Transverse colon (tissue), 4 donors: ENCODE measurements around the gene CALML3. TPM values are rescaled to one million over a fixed set of nuclear protein-coding genes. Genes with fewer than 3 reads are reported as not detected.

ENCODE experiments used
- DNase-seq: peaks from one replicate; pipeline ENCODE4 v3.0.0-alpha.2; 2019
- H3K27ac ChIP-seq, 4 donors: fragments of 200-600 bp; sonication (generic); 2 replicates each; pipeline ENCODE4 v1.5.1; 2016 to 2018; ENCODE audit warnings: inconsistent platforms in 4 of 4
- H3K27me3 ChIP-seq: fragments of 200-600 bp; sonication (generic); 2 replicates; pipeline ENCODE4 v1.5.1; 2017; ENCODE audit warnings: inconsistent platforms
- H3K36me3 ChIP-seq, 4 donors: fragments of 200-600 bp; sonication (generic); 2 replicates each; pipeline ENCODE4 v1.5.1; 2017 to 2019; ENCODE audit warnings: inconsistent platforms in 4 of 4
- H3K4me1 ChIP-seq, 4 donors: fragments of 200-600 bp; sonication (generic); 2 replicates each; pipeline ENCODE4 v1.5.1; 2017 to 2020; ENCODE audit warnings: inconsistent platforms in 4 of 4
- H3K4me3 ChIP-seq, 4 donors: fragments of 200-600 bp; sonication (generic); 1 replicate in 1 of 4; 2 replicates in 3 of 4; pipeline versions ENCODE4 v1.5.1 to v1.6.1; 2017 to 2019; ENCODE audit warnings: inconsistent platforms in 4 of 4
- H3K9me3 ChIP-seq, 2 donors: fragments of 200-600 bp; sonication (generic); 2 replicates each; pipeline ENCODE4 v1.5.1; 2017 to 2019; ENCODE audit warnings: inconsistent platforms in 2 of 2
- EP300 ChIP-seq: sonication (generic); formaldehyde crosslinking; IDR thresholded peaks from one replicate; pipeline ENCODE4 v1.6.1; 2017; ENCODE audit warnings: antibody characterized with exemption, low read depth
- POLR2A ChIP-seq: fragments of 450-650 bp; IDR thresholded peaks from one replicate; pipeline ENCODE4 v1.6.1; 2016; ENCODE audit warnings: antibody characterized with exemption, mild to moderate bottlenecking, moderate library complexity
- POLR2AphosphoS5 ChIP-seq, 3 donors: sonication (generic); formaldehyde crosslinking; IDR thresholded peaks; one replicate each; pipeline ENCODE4 v1.6.1; 2016; ENCODE audit warnings: antibody characterized with exemption in 3 of 3
- WGBS, 2 donors: methylation state at CpG; one replicate each; pipeline ENCODE4 v1.1.5; 2018; ENCODE audit warnings: low coverage in 1 of 2; 5-methylcytosine and 5-hydroxymethylcytosine counted together
- in situ Hi-C, 4 donors: fragments of 200-750 bp; cut with MboI; loops; one replicate each; pipeline versions ENCODE4 v1.15.0 to v1.15.1; 2017; ENCODE audit warnings: low sequenced_read_pairs in 3 of 4, low pct_ligation_motif_present in 1 of 4, low pct_unique_long_range_greater_than_20kb in 1 of 4
- intact Hi-C: fragments of 100-400 bp; cut with DNase I; formaldehyde crosslinking; loops from one replicate; pipeline ENCODE4 v1.15.1; 2023; ENCODE audit warnings: low total_unique reads
- total RNA-seq, 4 donors: library from RNA; depleted of rRNA; stranded (reverse); fragments of >200 nt; gene quantifications; one replicate each; pipeline ENCODE4 v1.1.0, GENCODE V29; 2016
- TF ChIP-seq, protein P1 (sequence below), 5 experiments: fragments of 200-600 bp in 3 of 5; fragments of 450-650 bp in 2 of 5; sonication (generic) in 3 of 5; IDR thresholded peaks; 1 replicate in 2 of 5; 2 replicates in 3 of 5; pipeline ENCODE4 v1.5.1; 2016 to 2017; ENCODE audit warnings: antibody characterized with exemption in 5 of 5, inconsistent platforms in 3 of 5, mild to moderate bottlenecking in 2 of 5, moderate library complexity in 1 of 5

The CALML3 gene
- total RNA-seq, 4 donors from 2014 or later, result not detected

DNA sequence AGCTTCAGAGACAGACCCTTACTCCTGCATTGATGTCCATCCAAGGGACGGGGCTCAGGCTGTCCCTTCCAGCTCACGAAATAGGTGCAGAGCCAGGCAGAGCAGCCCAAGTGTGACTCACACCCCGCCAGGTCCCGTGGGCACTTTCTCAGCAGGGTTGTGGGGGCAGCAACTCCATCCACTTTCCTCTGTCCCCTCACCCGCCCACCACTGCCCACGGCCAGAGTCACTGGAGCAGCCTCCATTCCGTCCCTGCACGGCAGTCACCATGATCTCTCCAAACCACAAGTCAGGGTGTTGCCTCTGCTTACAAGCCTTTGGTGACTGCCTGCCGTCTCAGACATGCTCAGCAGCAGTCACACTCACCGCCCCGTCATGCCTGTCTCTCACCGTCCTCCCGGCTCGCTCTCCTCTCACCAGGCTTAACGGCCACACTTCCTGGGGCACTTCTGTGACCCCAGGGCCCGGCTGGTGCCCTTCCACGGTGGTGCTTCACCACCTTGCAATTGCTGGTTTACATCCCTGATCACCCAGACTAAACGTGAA lies 39.3 kb downstream of the CALML3 start:
- Histone ChIP-seq H3K4me3 (no peak overlapping the region), H3K9me3 (no peaks in the 10 kb centered on the region), H3K27ac (peak overlapping the region; percentile 23 to 64 (median 40)), H3K36me3 (no peaks in the 10 kb centered on the region), H3K4me1 (peaks cover 0 to 5% (median 3%) of the 10 kb centered on the region in 4 donors), H3K27me3 (no peaks in the 10 kb centered on the region)
- intact Hi-C loops (loop anchor here (10.0 kb wide), 1 partner anchor 109 kb away; no protein-coding TSS in a partner anchor), in situ Hi-C loops (no loop called here)
- WGBS, 2 donors, result 64% methylated on average over 18 of the region's 18 CpGs; no CpG with 5 or more reads in 1 of the 2 donors
- DNase-seq, result peak; percentile 3
- TF ChIP-seq, protein P1, sequence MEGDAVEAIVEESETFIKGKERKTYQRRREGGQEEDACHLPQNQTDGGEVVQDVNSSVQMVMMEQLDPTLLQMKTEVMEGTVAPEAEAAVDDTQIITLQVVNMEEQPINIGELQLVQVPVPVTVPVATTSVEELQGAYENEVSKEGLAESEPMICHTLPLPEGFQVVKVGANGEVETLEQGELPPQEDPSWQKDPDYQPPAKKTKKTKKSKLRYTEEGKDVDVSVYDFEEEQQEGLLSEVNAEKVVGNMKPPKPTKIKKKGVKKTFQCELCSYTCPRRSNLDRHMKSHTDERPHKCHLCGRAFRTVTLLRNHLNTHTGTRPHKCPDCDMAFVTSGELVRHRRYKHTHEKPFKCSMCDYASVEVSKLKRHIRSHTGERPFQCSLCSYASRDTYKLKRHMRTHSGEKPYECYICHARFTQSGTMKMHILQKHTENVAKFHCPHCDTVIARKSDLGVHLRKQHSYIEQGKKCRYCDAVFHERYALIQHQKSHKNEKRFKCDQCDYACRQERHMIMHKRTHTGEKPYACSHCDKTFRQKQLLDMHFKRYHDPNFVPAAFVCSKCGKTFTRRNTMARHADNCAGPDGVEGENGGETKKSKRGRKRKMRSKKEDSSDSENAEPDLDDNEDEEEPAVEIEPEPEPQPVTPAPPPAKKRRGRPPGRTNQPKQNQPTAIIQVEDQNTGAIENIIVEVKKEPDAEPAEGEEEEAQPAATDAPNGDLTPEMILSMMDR (IDR thresholded peaks at IDR 0.05), result no peak

DNA sequence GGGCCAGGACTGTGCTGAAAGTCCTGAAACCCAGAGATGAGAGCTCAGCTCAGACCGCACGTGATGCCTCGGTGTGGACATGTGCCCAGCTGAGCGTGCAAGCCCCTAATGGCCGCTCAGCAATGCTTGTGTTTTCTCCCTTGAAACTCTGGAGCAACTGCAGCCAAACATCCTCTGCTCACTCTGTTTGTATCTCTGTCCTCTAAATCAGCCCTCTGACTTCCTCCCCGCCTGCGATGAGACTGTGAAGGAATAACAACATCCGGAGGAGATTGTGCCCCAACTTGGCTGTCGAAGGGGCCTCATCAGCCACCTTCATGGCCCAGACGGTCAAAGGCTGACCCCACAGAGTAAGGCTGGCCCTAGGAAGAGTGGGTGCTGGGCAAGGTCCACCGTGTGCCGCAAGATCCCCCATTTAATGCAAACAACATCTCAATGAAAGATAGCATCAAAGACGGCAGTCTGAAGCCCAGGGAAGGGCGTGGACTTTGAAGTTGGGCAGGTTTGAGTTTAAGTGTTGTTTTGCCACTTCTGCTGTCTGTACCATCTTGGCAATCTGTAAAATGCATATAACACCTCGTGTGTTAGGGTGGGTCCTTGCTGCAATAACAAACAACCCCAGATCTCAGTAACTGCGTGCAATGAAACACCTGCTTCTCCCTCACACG lies 39.9 kb downstream of the CALML3 start:
- no peaks in the 10 kb centered on the region for H3K27me3 ChIP-seq
- intact Hi-C loops, result loop anchor here (10.0 kb wide), 1 partner anchor 110 kb away; no protein-coding TSS in a partner anchor
- H3K4me1 ChIP-seq, result peaks cover 0 to 5% (median 3%) of the 10 kb centered on the region in 4 donors
- no peaks in the 10 kb centered on the region for H3K9me3 ChIP-seq
- DNase-seq, result peak; percentile 6
- H3K27ac ChIP-seq, result peak overlapping the region in 3 of 4 donors; percentile 22 to 64 (median 35)
- no peaks in the 10 kb centered on the region for H3K36me3 ChIP-seq
- WGBS, 2 donors, result 60 to 77% methylated on average over 9 to 17 of the region's 17 CpGs
- H3K4me3 ChIP-seq, result no peak overlapping the region
- TF ChIP-seq EP300, result no peak
- TF ChIP-seq, protein P1 (IDR thresholded peaks at IDR 0.05), result no peak
- no peak for TF ChIP-seq POLR2A
- TF ChIP-seq POLR2AphosphoS5 (IDR thresholded peaks at IDR 0.05), result no peak
- in situ Hi-C loops, result no loop called here

DNA sequence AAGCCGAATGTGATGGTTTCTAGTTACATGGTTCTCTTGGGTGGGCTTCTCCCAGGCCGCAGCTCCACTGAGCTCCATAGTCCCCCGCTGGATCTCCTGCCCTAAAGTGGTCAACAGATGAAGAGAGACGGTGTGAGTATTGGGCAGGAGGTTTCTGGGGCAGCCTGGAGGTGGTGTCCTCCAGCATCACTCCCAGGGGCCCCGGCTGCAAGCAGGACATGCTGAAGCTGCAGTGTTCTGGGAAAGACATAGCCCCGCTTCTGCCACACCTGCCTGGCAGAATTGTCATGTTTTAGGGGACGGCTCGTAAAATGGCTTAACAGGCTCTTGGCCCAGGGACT lies 40.4 kb downstream of the CALML3 start:
- TF ChIP-seq EP300, result no peak
- TF ChIP-seq POLR2A, result no peak
- TF ChIP-seq, protein P1 (IDR thresholded peaks at IDR 0.05), result no peak
- no peak for TF ChIP-seq POLR2AphosphoS5 (IDR thresholded peaks at IDR 0.05)
- no peak overlapping the region for H3K4me3 ChIP-seq
- no peaks in the 10 kb centered on the region for H3K9me3 ChIP-seq
- H3K27me3 ChIP-seq, result no peaks in the 10 kb centered on the region
- WGBS, 2 donors, result 87 to 90% methylated on average over 2 to 8 of the region's 8 CpGs
- H3K4me1 ChIP-seq, result peaks cover 0 to 5% (median 3%) of the 10 kb centered on the region in 4 donors
- intact Hi-C loops (loop anchor here (10.0 kb wide), 1 partner anchor 110 kb away; no protein-coding TSS in a partner anchor), in situ Hi-C loops (no loop called here)
- H3K27ac ChIP-seq, result no peak overlapping the region
- no peaks in the 10 kb centered on the region for H3K36me3 ChIP-seq
- DNase-seq, result peak; percentile 4

DNA sequence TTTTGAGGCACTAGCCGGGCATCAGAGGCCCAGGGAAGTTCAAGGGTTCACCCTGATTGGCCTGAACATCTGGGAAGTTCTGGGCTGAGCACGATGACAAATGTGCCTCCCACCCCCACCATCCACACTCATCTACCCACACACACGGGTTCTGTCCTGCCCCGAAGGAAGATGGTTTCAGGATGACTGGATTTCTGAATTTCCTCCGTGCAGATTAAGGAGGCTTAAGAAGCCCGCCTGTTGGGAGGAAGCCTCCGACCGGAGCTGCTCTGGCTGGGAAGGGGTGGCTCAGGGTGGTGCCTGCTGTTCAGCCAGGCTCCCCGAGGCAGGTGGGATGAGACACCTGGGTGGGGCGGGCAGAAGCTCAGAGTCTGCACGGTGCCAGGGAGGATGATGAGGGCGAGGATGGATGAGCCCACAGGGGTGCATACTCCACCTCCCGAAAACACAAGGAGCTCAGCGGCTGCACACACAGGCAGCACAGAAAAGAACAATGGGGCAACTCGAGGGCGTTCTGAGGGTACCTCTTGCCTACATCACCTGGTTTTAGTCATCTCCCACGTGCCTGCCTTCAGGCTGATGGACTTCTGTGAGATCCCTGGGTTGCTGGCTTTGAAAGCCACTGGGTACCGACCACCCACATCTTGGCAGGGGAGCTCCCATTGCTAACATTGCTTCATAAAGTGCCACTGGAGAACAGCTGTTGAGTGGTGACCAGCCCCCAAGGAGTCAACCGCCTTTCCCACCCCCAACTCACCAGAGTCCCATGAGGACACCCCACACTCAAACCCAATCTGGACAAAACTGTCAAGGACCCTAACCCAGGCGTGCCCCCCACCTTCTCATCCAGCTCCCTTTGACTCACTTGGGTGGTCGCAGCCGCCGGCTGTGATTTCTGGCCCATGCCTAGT lies 41.2 kb downstream of the CALML3 start:
- intact Hi-C loops (loop anchor here (10.0 kb wide), 1 partner anchor 111 kb away; no protein-coding TSS in a partner anchor), in situ Hi-C loops (no loop called here)
- TF ChIP-seq, protein P1 (IDR thresholded peaks at IDR 0.05), result no peak
- TF ChIP-seq POLR2AphosphoS5 (IDR thresholded peaks at IDR 0.05), result no peak
- no peak for TF ChIP-seq EP300
- TF ChIP-seq POLR2A, result no peak
- Histone ChIP-seq H3K27me3 (no peaks in the 10 kb centered on the region), H3K9me3 (no peaks in the 10 kb centered on the region), H3K4me3 (no peak overlapping the region), H3K36me3 (no peaks in the 10 kb centered on the region), H3K4me1 (peaks cover 0 to 5% (median 3%) of the 10 kb centered on the region in 4 donors), H3K27ac (no peak overlapping the region)
- WGBS, 2 donors, result 80 to 92% methylated on average over 4 to 23 of the region's 23 CpGs
- peak; percentile 5 for DNase-seq
